HG02798 (cell line): ENCODE measurements around the gene GTPBP4.
A peak's percentile ranks its signal among the peaks of the same experiment; 100 is the strongest.

Experiments
- ATAC-seq: cut with Tn5 transposase; IDR thresholded peaks from one replicate; pipeline ENCODE4 v1.9.1; 2021; ENCODE audit warnings: mild to moderate bottlenecking; ENCODE audit not compliant: unreplicated experiment, poor library complexity

Gene GTPBP4

DNA sequence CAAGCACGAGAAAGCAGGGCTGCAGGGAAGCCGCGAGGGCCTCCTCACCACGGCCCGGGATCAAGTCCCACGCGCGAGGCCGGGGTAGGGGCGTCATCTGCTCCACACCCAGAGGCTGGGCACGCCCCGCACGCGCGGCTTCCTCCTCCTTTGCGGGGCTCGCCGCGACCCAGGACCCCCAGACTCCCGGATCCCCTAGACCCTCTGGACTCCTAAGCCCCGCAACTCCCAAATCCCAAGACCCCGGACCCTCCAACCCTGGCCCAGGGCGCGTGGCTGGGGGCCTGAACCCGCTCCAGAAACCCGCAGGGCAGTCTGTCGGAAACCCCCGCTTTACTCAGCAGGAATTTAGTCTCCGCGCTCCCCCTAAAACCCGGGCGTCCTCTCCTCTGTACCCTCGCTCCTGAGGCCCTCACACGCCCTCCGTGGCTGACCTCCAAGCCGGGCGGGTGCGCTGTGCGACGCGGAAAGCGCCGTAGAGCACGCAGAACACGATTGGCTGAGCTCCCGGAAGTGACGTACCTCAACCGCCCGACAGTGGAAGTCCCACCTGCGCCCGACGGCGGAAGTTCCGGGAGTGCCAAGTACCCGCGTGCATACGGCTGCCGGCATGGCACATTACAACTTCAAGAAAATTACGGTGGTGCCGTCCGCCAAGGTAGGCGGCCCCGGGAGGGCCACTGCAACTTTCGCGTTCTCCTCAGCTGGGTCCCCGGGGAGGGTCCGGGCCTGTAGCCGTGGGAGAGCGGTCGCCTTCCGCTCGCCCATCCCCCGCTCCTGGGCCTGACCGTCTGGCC is at the start of gene GTPBP4:
Gene GTPBP4 (plus strand): TSS at position 565 of the 797 bp plus-strand sequence. CDS start 46 bp downstream, at position 611.
- ATAC-seq = peak; percentile 98

DNA sequence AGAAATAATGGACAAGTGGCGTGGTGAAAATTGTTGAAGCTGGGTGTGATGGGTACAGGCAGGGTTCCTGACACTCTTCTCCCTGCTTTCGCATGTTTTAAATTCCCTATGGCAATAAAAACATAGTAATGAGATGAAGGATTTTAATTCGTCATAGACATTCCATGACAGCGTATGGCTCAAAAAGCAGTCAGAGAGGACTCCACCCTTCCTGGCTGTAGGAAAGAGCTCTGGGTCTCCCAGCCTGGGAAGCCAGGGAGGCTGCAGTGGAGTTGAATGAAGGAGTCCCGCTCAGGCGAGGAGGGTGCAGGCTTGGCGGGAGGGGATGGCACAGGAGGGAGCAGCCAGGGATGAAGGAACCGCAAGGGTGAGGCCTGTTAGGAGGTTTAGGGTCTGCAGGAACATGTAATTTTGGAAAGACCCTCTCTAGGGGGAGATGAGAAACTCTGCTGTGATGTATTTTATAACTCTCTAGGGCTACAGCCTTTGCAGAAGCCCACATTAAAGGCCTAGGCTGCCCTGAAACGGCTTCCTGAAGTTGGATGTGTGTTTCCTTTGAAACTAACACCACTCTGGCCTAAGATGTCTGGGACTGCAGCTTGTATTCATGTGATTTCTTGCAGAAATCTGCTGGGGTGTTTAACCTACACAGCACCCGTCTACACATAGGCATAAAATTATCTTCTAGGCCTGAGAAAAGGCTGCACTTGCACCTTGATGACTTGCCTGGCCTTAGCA is 49.1 kb upstream of the GTPBP4 start:
- ATAC-seq = no peak

GRCh38 chr10:943334-944033 is 44.8 kb upstream of the GTPBP4 start:
- ATAC-seq = peak; percentile 49

- peak; percentile 40 for ATAC-seq
Measured at GRCh38 chr10:944034-944831, 44.0 kb upstream of the GTPBP4 start.

DNA sequence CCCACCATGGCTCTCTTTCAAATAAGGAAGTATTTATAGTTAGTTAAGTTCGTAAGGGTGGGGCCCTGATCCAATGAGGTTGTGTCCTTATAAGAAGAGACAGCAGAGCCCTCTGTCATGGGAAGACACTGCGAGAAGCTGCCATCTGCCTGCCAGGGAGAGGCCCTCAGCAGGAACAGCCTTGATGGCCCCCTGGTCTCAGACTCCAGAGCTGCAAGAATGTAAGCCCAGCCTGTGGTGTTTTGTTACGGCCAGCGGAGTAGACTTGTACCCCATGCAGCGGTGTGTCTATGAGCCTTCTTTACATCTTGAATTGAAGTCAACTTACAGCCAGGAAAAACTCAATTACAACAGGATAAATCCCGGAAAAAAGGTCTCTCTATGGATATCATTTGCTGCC is 42.5 kb upstream of the GTPBP4 start:
- ATAC-seq = no peak

DNA sequence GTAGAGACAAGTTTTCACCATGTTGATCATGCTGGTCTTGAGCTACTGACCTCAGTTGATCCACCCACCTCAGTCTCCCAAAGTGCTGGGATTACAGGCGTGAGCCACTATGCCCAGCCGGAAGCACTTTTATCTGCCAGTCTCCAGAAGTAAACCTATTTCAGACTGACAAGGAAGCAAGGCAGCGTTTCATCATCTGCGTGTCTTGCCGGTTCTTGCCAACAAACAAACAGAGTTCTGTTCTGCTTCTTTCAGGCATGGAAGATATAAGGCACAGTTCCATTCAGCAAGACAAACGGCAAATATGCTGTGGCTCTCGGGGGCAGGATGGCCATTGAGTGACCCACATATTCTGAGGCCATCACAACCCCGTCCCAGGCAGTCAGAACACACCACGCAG is 41.2 kb upstream of the GTPBP4 start:
- ATAC-seq = no peak

GRCh38 chr10:947881-948280 is 40.4 kb upstream of the GTPBP4 start:
- no peak for ATAC-seq

DNA sequence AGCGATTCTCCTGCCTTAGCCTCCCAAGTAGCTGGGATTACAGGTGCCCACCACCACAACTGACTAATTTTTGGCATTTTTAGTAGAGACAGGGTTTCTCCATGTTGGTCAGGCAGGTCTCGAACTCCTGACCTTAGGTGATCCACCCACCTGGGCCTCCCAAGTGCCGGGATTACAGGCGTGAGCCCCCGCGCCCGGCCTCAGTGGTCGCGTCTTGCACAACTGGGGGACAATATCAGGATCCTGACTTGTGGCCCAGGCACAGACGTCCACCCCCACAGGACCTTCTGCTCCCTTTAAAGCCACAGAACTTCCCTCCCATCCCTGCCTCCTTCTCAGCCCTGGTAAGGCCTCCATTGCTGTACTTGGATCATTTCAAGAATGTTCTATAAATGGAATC is 39.9 kb upstream of the GTPBP4 start:
- no peak for ATAC-seq

- no peak for ATAC-seq
Measured at GRCh38 chr10:949446-949845, 38.8 kb upstream of the GTPBP4 start.

GRCh38 chr10:953836-954235 is 34.4 kb upstream of the GTPBP4 start:
- ATAC-seq = no peak

GRCh38 chr10:954396-954795 is 33.8 kb upstream of the GTPBP4 start:
- no peak for ATAC-seq

DNA sequence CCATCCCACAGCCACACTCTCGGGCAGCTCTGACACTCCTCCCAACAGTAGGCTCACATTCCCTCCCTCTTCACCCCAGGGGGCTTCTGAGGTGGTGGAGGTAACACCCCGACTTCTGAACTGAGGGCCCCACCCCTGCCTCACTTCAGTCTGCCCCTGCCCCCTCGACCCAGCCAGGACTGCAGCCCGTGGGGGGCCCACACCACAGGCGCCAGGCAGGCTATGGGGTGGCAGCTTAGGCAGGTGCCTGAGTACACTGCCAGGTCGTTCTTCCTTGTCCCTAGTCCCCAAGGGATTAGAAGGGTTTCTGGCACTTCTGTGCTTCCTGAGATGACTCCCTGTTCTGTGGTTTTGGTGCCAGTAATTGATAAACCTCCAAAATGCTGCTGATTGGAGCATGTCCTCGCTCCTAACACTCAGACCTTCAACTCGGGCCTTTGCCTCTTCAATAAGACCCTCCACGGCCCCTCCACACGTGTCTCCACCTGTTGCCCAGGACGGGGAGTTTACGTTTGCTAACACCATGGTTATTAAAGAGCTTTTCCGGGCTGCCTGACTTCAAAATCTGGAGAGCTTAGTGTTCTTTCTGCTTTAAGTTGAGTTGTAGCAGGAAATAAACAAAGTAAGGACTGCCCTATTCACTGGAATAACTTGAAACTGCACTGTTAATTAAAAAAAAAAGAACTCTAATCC is 33.0 kb upstream of the GTPBP4 start:
- no peak for ATAC-seq

GRCh38 chr10:955820-956217 is 32.4 kb upstream of the GTPBP4 start:
- ATAC-seq = no peak

GRCh38 chr10:958106-958505 is 30.1 kb upstream of the GTPBP4 start:
- ATAC-seq = no peak

DNA sequence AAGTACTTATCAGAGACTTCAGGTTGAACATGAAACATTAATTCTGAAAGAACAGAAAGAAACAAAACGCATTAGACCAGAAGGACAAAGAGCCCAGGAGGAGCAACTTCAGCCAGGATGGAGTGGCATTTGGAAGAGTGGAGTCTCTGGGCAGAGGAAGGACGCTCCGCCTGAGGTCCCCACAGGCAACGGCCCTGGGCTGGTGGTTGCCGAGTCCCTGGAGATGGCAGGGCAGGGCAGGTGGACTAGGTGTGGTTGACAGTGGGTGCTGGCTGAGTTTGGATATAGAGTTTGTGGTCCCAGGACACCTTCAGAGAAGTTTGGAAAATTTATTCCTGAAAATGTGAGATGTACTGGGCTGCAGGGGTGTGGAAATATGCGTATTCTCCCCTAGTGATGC is 29.4 kb upstream of the GTPBP4 start:
- ATAC-seq = no peak

DNA sequence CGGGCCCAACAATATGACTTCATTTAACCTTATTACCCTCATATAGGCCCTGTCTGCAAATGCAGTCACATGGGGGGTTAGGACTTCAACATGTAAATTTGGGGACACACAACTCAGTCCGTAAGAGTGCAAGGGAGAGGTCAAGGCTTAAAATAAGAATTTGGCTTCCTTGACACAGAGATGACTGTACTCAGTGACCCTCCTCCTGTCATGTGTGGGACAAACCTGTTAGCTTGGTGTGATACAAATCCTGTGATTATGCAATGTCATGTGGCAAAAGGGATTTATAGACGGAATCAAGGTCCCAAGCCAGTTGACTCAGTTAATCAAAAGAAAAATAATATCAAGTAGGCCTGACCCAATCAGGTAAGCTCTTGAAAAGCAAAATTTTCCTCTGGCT is 25.9 kb upstream of the GTPBP4 start:
- no peak for ATAC-seq

- no peak for ATAC-seq
Measured at GRCh38 chr10:963186-963585, 25.0 kb upstream of the GTPBP4 start.

DNA sequence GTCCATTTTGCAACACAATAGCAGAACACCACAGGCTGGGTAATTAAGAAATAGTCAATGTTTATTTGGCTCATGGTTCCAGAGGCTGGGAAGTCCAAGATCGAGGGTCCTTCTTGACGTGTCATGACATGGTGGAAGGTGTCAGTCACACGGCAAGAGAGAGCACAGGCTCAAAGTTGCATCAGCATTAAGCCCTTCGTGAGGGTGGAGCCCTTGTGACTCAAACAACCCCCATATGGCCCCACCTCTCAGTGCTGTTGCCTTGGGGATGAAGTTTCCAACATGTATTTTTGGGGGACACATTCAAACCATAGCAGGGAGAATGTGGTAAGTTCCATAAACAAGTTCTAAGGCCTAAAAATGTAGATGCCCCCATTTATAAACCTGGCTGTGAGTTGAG is 24.6 kb upstream of the GTPBP4 start:
- ATAC-seq = no peak

DNA sequence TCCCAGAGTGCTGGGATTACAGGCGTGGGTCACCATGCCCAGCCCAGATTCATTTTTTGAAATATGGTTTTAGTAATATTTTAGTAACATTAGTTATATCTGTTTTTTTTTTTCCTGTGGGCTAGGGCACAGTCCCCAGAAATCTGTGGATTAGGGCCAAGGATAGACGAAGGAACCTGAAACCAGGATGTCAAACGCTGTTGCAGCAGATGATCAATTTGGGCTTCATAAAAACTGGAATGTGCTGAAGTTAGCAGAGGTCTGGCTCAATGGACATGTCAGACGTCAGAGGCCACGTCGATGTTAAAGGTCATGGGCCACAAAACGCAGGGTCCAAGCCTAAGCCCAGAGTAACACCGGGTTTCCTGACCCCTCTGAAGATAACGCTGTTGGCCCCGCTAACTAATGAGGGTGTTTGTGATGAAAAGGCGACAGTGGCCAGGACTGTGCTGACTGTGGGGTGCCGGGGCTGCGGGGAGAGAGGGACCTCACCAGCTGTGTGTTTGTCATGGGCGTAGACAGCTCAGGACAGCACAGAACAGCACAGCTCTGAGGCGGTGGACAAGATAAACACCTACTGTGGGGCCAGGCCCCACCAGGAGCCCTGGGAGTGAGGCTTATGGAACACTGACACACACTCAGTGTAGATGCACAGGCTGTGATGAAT is 23.8 kb upstream of the GTPBP4 start:
- no peak for ATAC-seq
